HG02938 (cell line): Measurements from ENCODE around the gene EHD1.

Experiments
- ATAC-seq: cut with Tn5 transposase; IDR thresholded peaks from one replicate; pipeline ENCODE4 v1.9.1; 2021; ENCODE audit warnings: mild to moderate bottlenecking, moderate library complexity; ENCODE audit not compliant: unreplicated experiment

The EHD1 gene

DNA sequence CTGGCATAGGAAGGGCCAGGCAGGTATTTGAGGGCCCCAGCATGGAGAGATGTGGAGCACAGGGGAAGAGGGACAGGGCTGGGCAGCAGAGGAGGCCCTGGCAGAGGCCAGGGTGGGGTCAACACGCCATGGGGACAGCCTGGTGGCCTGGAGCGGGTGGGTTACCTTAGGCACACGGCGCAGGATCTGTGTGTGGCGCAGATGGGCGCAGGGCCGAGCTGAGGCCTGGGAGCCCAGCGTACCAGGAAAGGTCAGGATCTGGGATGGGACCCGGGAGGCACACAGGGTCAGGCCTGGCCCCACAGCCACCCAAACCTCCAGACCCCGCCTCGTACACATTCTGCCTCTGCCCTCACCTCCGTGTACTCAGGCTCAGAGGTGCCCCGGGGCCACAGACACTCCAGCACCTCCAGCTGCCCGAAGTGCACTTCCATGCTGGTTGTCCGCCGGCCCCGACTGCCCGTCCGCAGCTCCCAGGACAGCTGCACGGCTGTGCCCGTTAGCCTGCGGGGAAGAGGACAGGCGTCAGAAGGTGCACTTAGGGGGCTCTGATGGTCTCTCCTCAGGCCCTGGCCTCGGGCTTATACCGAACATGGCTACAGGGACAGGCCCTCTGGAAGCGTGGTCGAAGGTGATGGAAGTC, 32.2 kb upstream of the EHD1 start:
- no peak for ATAC-seq

DNA sequence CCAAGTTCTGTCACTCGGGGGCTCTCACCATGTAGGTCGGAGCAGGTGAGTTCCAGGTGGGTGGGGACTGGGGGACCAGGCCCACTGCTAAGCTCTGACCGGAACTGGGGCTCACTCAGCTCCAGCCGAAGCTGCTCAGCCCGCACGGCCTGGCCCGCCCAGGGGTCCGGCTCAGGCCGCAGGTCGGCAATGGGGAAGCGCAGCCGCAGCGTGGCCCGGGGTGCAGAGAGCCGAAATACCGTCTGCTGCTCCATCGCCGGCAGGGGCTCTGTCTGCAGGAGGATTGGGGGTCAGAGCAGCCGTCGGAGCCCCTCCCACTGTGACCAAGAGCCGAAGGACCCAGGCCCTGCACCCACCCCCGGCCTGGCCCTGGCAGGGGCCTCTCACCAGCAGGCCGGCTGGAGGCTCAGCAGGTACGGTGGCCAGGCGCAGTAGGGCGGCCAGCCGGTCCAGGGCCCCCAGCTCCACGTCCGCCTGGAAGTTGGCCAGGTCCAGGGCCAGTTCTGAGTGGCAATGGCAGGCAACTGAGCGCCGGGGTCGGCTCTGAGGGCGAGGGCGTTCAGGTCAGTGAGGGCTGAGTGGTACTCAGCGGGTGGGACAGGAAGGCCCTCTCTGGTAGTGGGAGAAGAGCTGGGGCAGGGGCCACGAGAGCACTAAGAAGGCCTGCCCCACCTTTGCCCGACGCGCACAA, 31.4 kb upstream of the EHD1 start:
- no peak for ATAC-seq

DNA sequence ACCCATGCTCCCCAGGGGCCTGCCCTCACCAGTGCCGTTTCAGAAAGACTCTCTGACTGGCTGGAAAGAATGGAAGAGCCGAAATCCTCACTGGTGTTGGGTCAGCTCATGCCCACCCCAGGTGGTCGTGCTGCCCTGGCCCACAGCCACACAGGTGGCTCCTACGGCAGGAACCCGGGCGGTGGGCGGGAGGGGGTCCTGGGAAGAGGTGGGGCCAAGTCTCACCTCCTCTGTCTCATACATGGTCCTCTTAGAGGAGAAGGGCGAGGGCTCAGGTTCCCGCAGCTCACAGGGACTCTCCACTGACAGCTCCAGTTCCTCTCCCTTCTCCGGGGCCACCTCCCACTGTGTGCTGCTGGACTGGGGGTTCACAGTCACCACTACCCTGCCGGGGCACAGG, 30.3 kb upstream of the EHD1 start:
- no peak for ATAC-seq

DNA sequence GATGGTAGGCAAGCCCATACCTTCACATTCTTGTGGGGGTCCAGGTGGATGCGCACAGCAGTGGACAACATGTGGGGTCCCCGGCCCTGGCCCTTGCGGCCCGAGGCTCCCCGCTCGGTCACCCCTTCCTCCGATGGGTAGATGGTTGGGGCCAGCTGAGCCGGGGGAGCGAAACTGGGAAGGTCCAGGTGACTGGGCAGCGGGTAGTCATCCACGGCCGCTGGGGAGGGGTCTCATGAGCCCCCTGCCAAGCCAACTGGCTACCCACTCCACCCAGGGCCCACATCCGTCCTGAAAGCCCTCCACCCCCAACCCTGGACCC, 27.9 kb upstream of the EHD1 start:
- ATAC-seq, result no peak

DNA sequence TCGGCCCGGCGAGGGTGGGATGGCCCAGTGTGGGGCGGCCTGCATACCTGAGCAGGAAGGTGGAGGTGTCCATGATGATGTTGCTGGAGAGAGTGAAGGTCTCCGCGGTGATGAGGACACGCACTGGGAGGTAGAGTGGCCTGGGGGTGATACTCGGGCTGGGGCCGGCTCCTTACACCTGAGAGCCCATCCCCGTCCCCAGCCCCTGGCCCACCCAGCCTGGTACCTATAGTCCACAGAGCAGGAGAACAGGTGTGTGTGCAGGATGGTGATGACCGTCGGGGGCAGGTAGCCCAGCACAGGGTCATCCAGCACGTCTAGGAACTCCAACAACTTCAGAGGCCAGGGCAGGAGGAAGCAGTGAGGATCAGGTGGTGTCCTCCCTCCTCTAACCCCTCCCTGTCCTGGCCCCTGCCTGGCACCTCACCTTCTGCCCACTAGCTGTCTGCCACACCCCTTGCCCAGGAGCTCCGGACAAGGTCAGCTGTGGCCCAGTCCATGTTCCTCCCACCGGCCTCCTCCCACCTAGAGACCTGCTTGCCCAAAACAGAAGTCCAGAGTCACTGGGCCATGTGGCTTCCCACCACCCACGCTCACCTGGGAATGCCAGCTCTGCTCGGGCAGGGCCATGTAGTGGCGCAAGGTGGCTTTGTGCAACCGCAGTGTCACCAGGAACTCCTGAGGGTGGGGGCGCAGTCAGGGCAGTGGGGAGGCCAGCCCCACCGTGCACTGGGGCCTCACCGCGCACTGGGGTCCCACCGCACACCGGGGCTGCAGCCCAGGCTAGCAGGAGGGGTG, 27.3 kb upstream of the EHD1 start:
- ATAC-seq, result no peak

DNA sequence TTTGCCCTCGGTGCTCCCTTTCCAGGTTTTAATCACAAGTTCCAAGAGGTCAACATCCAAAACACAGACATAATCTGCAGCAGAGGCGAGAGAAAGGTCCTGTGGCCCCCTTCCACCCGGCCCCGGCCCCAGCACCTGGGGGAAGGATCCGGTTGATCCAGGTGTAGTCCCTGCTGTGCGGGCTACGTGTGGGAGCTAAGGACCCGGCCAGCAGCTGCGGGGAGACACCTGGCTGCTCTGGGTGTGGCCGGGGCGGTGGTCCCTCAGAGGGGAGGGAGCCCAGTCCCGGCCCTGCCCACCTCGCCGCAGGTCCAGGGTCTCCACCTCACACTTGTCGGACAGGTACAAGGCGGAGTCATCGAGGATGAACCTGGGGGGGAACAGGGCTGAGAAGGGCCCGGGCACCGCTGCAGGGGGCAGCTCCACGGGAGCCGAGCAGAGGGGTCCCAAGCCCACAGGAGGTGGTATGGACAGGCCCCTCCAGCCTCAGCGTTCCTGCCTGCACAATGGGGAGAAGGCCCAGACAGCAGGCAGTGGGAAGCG, 24.9 kb upstream of the EHD1 start:
- no peak for ATAC-seq

DNA sequence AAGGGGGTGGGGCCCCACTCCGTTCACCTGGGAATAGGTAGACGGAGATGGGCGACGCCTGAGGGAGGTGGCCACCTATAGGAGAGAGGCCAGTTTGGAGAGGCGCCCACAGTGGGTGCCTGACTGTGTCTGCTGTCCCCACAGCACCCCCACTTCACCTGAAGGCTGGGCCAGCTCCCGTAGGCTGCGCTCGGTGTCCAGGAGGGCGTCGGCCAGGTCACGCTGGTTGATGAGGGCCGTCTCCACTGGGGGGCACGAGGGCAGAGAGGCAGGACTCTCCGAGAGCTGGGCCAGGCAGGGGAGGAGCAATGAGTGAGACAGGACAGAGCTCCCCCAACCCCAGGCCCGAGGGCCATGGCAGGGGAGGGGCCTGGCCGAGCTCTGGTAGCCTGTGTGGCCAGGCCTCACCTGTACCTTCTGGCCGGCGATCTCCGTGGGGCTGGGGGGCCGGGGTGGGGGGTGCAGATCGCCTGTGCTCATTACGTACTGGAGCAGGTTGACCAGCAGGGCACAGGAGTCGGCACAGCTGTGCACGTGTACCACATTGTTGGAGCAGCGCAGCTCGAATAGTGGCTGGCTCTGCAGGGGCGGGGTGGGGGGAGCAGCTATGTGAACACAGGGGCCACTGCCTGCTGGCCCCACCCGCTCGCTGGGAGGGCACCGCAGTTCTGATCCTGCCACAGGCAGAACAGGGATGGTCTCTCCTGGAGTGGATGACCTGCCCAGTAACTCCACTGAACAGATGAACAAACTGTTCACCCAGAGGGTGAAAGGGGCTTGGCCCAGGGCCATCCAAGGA, 23.9 kb upstream of the EHD1 start:
- ATAC-seq, result no peak

DNA sequence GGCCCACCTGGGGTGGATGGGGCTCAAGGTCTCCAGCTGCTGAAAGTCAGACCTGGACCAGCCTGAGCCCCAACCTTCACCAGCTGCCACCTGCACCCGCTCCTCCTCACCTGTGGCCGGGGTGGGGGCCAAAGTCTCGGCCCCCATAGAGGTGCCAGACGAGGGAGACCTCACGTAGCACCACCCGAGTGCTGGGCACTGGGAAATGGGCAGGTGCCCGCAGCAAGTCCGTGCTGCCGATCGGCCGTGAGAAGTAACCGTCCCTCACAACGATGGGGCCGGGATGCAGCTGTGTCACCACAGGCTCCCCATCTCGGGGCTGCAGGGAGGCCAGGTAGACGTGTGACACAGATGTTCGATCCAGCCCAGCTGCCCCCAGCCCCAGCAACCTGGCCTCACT, 22.4 kb upstream of the EHD1 start:
- ATAC-seq, result no peak

DNA sequence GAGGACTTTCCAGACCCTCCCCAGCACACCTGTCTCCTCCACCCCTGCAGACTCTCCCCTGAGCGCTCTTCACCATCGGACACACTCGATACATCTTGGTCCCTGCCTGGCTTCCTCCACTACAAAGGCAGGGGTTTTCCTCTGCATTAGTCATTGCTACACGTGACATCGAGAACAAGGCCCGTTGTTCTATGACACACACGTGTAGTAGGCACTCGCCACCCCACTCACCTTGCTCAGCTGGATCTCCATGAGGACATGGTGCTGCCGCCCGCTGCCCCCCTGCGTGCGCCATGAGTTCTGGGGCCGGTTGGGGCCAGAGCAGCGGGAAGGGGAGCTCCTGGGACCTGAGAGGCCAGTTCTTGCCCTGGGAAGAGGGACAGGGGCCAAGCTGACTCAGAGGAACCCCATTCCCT, 21.9 kb upstream of the EHD1 start:
- ATAC-seq, result no peak

DNA sequence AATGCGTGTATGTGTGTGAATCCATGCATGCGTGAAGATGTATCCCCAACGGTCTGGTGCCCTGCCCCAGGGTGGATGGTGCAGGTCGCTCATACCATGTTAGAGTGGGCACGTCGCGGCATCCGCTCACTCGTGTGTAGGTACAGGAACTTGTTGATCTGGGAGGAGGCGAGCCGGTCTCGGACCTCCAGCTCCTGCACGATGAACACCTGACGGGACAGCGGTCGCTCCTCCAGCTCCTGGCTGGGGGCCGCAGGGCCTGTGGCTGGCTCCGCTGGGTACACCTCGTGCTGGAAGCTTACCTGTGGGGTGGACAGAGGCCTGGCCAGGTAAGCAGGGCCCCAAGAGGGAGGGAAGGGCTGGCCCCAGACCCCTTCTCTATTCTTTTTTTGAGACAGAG, 20.1 kb upstream of the EHD1 start:
- ATAC-seq, result no peak

DNA sequence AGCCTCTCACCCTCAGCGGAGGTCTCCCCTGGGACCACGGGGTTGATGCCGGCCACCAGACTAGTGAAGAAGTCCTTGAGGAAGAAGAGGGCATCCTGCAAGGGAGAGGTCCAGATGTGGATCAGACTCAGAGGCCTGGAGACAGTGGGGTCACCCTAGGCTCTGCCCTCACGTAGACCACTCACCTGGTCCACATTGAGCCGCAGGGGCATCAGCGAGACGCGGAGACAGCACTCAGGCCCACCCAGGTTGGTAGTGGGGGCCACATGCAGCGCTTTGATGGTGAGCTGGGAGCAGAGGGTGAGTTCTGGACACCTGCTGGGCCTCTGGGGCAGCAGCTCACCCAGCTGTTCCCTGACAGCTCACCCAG, 19.6 kb upstream of the EHD1 start:
- ATAC-seq, result no peak

DNA sequence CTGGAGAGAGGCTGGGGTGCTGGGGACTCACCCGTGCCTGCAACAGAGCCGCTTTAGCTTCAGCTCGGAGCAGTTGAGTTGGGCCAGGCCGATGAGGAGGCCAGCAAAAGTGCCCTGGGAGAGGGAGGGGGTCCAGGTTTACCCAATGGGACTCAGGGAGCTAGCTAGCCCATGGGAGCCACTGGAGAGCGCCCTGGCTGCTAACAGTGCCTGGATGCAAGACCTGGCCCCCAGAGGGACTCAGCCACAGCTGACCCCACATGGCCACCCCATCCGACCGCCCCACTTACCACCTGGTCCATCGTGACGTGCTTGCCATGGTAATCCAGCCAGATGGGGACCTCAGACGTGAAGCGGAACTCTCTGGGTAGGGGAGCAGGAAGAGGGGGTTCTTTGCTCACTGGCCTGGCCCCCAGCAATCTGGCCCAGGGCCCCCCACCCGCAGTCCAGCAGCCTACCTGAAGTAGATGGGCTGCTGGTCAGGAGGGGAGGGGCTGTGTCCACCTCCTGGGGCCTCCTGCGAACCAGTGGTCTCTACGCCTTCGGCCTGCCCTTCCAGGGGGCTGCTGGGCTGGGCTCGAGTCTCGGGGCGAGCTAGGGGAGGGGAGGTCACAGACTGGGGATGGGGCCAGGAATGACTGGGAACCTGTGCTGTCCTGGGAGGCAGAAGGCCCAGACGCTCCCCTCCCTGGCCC, 19.1 kb upstream of the EHD1 start:
- no peak for ATAC-seq

DNA sequence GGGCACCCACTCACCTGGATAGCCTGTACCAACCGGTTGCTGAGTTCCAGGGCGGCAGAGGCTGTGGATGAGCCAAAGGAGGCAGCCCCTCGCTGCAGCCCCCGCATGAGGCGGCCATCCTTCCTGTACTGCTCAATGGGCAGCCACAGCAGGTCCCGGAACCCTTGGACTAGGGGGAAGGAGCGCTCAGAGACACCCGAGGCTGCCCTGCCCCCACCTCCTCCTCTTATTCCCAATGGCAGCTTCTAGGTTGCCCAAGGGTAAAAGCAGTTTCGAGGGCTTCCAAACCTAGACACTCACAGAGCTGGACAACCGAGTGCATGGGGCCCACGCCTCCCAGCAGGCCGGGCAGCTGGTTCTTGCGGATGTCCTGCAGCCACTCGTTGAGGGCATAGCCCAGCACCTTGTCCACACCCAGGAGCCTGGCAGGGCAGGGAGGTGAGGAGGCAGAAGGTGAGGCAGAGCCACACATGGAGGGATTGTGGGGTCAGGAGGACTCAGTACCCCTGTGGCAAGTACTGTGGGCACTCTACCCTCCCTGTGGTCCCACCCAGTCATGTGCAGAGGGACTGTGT, 18.1 kb upstream of the EHD1 start:
- ATAC-seq, result no peak

DNA sequence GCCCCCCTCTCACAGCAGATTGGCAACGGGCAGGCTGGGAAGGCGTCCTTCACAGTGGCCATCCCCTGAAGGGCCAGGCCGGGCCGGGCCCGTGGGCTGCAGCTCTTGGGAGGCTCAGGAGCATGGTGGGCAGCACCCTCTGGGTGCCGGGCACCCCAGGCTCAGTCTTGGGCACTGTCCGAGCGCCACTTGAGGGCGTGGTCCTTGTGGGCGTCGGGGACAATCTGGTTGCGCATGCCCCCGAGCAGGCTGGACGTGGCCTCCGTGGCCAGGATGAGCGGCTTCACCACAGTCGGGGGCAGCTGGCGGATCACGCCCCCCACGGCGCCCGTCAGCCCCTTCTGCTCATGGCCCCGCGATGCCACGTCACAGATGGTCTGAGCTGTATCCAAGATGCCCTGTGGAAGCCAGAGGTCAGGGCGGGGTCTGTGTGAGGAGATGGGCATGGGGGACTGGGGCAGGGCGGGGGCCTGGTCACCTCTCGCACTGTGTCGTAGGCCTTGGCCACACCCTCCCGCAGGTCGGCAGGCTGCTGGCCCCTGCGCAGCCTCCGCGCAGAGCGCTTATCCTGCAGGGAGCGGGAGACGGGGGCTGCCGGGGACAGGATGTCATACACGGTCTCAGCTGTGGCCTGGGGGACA, 16.5 kb upstream of the EHD1 start:
- ATAC-seq, result no peak

DNA sequence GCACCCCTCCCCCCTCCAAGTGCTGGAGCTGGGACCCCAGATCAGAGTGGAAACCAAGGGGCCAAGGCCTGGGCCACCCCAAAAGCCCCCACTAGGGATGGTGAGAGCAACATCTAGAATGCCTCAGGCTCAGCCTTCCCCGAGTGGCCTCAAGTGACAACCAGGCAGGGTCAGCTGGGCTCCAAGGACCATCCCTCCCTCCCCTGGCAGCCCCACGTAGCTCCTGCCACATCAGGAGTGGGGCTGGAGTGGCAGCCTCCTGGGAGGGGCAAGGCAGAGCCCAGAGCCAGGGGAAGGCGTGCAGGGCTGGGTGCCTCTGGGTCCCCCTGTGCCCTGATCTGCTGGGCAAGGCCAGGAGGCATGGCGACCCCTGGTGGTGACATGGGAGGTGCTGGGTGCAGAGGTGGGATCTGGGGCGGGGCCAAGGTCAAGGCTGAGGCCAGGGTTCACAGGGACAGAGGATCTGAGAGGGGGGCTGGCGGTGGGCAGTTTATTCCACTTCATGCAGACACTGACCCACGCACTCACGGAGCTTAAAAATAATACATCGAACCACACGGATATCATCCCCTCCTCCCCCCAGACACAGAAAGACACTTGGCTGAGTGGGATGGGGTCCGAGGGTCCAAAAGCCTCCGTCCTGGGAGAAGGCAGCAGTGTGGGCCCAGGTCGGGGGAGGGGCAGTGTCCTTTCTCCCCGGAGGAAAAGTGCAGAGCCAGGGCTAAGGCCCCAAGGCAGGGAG, 15.8 kb upstream of the EHD1 start:
- ATAC-seq, result no peak

DNA sequence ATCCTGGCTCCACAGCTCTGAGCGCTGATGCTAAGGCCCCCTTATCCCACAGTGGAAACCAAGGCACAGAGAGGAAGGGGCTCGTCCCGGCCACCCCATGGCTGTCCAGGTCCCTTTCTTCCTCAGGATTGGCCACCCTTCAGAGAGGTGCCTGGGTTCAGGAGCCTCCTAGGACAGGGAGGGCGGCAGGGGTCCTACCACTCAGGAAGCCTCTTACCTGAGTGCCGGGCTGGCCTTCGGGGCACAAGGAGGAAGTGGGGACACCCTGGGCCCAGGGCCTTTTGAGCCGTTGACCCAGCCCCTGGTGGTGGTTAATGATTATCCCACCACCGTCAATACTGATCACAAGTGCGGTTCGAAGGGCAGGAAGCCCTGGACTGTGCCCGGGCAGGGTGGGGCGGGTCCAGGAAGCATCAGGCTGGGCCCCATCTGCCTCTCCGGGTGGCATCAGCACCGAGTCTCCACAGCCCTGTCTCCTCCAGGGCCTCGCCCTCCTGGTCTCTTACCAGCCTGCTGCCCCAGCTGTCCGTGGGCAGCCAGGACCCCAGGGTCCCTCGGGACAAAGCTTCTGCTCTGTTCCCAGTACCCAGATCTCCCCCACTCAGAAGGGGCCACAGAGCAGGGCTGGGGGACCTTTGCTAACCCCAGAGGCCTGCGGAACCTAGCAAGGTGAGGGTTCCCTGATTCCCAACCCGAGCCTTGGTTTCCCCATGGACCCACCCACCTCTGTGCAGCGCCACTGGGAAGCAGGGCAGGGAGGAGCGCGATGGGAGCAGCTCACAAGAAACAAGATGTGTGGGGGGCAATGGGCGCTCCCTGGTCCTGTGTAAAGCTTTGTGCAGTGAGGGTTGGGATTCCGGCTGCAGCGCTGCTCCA, 15.0 kb upstream of the EHD1 start:
- ATAC-seq, result no peak

DNA sequence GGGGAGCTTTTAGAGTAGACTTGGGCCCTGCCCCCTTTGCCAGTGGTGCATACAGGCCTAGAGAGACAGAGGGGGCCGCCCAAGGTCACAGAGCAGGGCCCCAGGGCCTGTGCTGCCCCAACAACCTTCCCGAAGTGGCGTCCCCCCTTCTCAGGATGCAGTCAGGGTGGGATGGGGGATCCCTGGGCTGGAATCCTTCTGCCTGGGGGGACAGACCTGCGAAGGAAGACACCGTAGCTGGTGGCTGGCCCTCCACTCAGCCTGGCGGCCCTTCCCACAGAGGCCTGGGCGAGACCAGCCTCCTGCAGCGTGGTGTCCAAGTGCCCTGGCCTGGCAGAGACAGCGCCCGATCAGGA, 14.4 kb upstream of the EHD1 start:
- no peak for ATAC-seq

DNA sequence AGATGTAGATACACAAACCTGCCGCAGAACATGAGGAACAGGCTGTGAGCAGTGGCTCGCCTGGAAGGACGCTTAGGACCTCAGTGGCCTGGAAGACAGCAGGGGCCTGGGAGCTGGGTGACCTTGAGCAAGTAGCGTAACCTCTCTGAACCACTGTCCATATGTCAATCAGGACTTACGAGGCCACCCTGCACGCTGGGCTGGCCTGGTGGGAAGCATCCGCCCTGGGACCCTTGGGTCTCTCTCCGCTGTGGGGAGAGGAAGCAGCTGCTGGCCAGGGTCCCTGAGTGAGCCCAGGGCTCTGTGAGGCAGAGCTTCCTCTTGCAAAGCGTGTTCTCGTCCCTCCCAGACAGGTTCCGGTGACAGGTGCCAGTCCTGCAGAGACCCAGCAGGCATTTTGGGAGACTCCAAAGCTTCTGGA, 14.0 kb upstream of the EHD1 start:
- no peak for ATAC-seq
